Osteocyte (in vitro differentiated cells): ENCODE measurements around the gene QRICH2. TPM values are rescaled to one million over a fixed set of nuclear protein-coding genes. Genes with fewer than 3 reads are reported as not detected.
"Not testable (repeated sequence)": the region's sequence is repeated elsewhere in the genome, so short reads cannot be mapped to it uniquely, and the experiment has no call there.

ENCODE experiments used
- DNase-seq: peaks from one replicate; pipeline ENCODE4 v3.0.0; 2021; ENCODE audit warnings: mixed read lengths; ENCODE audit not compliant: unreplicated experiment; ENCODE audit errors: extremely low spot score
- H3K27ac Mint-ChIP-seq: one replicate; pipeline ENCODE4 v1.8.0; 2021; ENCODE audit warnings: mild to moderate bottlenecking, mixed read lengths; ENCODE audit not compliant: unreplicated experiment
- H3K27me3 Mint-ChIP-seq: one replicate; pipeline ENCODE4 v1.8.0; 2021; ENCODE audit warnings: mixed read lengths; ENCODE audit not compliant: unreplicated experiment
- H3K36me3 Mint-ChIP-seq: one replicate; pipeline ENCODE4 v1.8.0; 2021; ENCODE audit warnings: mixed read lengths; ENCODE audit not compliant: unreplicated experiment
- H3K4me1 Mint-ChIP-seq: one replicate; pipeline ENCODE4 v1.8.0; 2021; ENCODE audit warnings: mixed read lengths; ENCODE audit not compliant: unreplicated experiment
- H3K4me3 Mint-ChIP-seq: one replicate; pipeline ENCODE4 v1.8.0; 2021; ENCODE audit warnings: mild to moderate bottlenecking, moderate library complexity, mixed read lengths; ENCODE audit not compliant: unreplicated experiment
- H3K9me3 Mint-ChIP-seq: one replicate; pipeline ENCODE4 v1.8.0; 2021; ENCODE audit warnings: mixed read lengths; ENCODE audit not compliant: unreplicated experiment
- CTCF ChIP-seq: fragments of 200-600 bp; sonication (generic); IDR thresholded peaks from 2 replicates; pipeline ENCODE4 v1.5.0; 2021; ENCODE audit warnings: antibody characterized with exemption, mild to moderate bottlenecking, moderate library complexity
- total RNA-seq: library from RNA; stranded (reverse); gene quantifications from 2 replicates; pipeline ENCODE4 v1.2.1, GENCODE V29; 2021

Gene QRICH2
- total RNA-seq, 1 donor from 2014 or later, result 6.3 TPM

DNA sequence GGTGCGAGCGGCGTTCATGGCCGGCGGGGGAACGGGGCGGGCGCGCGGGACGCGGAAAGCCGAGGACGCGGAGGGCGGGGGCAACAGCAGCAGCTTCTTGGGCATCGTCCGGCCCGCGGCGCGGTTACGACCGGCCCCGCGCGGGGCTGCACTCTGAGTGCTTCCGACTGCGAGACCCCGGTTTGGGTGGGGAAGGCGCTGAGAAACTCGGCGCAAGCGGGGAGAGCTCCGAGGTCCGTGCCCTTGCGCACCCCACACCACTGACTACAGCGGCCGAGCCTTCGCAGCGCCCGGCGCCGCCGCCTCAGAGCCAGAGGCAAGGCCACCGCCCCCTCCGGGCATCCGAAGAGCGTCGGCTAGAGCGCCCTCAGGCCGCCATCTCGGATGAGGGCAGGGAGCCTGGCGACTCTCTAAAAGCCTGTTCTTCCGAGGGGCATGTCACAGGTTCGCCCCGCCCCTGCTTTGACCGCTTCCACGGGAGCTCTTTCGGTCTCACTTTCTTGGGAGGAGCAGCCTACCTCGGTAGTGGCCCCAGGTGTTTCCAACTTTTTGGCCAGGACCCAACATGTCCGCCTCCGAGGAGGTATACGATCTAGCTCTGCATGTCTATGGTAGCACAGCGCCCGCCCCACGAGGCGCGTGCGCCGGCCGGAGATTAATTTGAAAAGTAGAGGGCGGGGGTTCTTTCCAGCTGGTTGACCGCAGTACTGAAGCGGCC is 45.7 kb upstream of the QRICH2 start, which contains the start of gene PRPSAP1:
Gene PRPSAP1, minus strand, starts transcription at position 318 of the 718 bp plus-strand sequence. Its CDS starts 213 bp downstream, at position 105.
- TF ChIP-seq CTCF, result peak; percentile 56
- Mint-ChIP-seq H3K27ac (peak within 1 kb of the TSS; percentile 99), H3K4me1 (peaks cover 29% of the 10 kb centered on the region), H3K4me3 (peak within 1 kb of the TSS; percentile 93), H3K27me3 (no peaks in the 10 kb centered on the region), H3K36me3 (no peaks in the 10 kb centered on the region), H3K9me3 (no peaks in the 10 kb centered on the region)
- peak; percentile 94 for DNase-seq

GRCh38 chr17:76353004-76353598 is 45.0 kb upstream of the QRICH2 start:
- Mint-ChIP-seq H3K36me3 (no peaks in the 10 kb centered on the region), H3K4me3 (peak overlapping the region; percentile 93), H3K27me3 (no peaks in the 10 kb centered on the region), H3K27ac (peak overlapping the region; percentile 88), H3K9me3 (no peaks in the 10 kb centered on the region), H3K4me1 (peaks cover 29% of the 10 kb centered on the region)
- TF ChIP-seq CTCF, result no peak
- no peak for DNase-seq

DNA sequence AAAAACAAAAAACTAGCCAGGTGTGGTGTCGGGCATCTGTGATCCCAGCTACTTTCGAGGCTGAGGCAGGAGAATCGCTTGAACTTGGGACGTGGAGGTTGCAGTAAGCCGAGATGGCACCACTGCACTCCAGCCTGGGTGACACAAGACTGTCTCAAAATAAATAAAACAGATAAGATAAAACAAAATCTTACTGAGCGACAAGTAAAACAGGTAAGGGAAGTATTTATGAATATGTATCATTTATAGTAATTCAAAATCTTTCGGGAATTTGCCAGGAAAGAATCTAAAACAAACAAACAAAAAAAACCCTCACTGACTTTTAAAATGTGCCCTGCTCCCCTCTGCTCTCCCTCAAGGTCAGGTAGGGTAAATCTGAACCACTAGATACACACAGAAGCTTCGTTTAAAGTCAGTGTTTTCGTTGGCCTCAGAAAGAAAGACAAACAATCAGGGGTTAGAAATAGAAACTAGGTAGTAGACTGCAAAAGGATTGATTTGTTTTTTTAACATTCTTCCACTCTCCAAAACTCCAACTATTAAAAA is 43.5 kb upstream of the QRICH2 start:
- Mint-ChIP-seq H3K27ac (peak overlapping the region; percentile 88), H3K27me3 (no peaks in the 10 kb centered on the region)

GRCh38 chr17:76350463-76350862 is 42.4 kb upstream of the QRICH2 start:
- Mint-ChIP-seq H3K36me3 (peaks cover 19% of the 10 kb centered on the region), H3K27ac (no peak overlapping the region)
- DNase-seq, result no peak

More for the DNA sequence above, 43.5 kb upstream of the QRICH2 start:
- H3K4me1 Mint-ChIP-seq, result peaks cover 29% of the 10 kb centered on the region
- H3K36me3 Mint-ChIP-seq, result peaks cover 10% of the 10 kb centered on the region
- H3K9me3 Mint-ChIP-seq, result no peaks in the 10 kb centered on the region
- no peak for DNase-seq
- no peak for TF ChIP-seq CTCF
- H3K4me3 Mint-ChIP-seq, result peak overlapping the region; percentile 93

GRCh38 chr17:76346936-76347335 is 38.9 kb upstream of the QRICH2 start:
- not testable (repeated sequence) for H3K9me3 Mint-ChIP-seq, DNase-seq, H3K4me3 Mint-ChIP-seq, H3K27me3 Mint-ChIP-seq
- Mint-ChIP-seq H3K4me1 (peaks cover 19% of the 10 kb centered on the region), H3K27ac (peak overlapping the region; percentile 23), H3K36me3 (peaks cover 31% of the 10 kb centered on the region)

More at GRCh38 chr17:76350463-76350862, 42.4 kb upstream of the QRICH2 start:
- H3K27me3 Mint-ChIP-seq, result no peaks in the 10 kb centered on the region
- no peaks in the 10 kb centered on the region for H3K9me3 Mint-ChIP-seq
- no peak for TF ChIP-seq CTCF
- no peak overlapping the region for H3K4me3 Mint-ChIP-seq
- peaks cover 35% of the 10 kb centered on the region for H3K4me1 Mint-ChIP-seq
